ENCODE measurements around the gene TBC1D3I.

DNA sequence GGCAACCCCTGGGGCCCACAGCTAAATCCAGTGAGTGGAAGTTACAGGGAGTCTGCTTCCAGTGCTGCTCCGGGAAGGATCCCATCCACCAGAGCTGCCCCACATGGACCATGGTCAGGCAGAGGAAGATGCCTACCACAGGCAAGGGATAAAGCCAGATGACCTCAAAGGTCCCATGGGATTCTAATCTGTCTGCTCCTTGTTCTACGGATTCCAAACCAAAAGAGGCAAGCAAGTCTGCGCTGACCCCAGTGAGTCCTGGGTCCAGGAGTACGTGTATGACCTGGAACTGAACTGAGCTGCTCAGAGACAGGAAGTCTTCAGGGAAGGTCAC, 52.1 kb downstream of the TBC1D3I start:
- TF ChIP-seq, protein P1, sequence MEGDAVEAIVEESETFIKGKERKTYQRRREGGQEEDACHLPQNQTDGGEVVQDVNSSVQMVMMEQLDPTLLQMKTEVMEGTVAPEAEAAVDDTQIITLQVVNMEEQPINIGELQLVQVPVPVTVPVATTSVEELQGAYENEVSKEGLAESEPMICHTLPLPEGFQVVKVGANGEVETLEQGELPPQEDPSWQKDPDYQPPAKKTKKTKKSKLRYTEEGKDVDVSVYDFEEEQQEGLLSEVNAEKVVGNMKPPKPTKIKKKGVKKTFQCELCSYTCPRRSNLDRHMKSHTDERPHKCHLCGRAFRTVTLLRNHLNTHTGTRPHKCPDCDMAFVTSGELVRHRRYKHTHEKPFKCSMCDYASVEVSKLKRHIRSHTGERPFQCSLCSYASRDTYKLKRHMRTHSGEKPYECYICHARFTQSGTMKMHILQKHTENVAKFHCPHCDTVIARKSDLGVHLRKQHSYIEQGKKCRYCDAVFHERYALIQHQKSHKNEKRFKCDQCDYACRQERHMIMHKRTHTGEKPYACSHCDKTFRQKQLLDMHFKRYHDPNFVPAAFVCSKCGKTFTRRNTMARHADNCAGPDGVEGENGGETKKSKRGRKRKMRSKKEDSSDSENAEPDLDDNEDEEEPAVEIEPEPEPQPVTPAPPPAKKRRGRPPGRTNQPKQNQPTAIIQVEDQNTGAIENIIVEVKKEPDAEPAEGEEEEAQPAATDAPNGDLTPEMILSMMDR (conservative IDR thresholded peaks at IDR 0.05; ENCODE audit: low read depth in 2 of 2), result no peak
- TF ChIP-seq EZH2phosphoT487 (IDR thresholded peaks at IDR 0.05; ENCODE audit: unreplicated experiment) (no peak), STAT1 (IDR thresholded peaks at IDR 0.05; ENCODE audit: unreplicated experiment) (no peak), POLR2AphosphoS5 (IDR thresholded peaks at IDR 0.05; ENCODE audit: low read depth) (no peak)
- TF ChIP-seq, protein P2, sequence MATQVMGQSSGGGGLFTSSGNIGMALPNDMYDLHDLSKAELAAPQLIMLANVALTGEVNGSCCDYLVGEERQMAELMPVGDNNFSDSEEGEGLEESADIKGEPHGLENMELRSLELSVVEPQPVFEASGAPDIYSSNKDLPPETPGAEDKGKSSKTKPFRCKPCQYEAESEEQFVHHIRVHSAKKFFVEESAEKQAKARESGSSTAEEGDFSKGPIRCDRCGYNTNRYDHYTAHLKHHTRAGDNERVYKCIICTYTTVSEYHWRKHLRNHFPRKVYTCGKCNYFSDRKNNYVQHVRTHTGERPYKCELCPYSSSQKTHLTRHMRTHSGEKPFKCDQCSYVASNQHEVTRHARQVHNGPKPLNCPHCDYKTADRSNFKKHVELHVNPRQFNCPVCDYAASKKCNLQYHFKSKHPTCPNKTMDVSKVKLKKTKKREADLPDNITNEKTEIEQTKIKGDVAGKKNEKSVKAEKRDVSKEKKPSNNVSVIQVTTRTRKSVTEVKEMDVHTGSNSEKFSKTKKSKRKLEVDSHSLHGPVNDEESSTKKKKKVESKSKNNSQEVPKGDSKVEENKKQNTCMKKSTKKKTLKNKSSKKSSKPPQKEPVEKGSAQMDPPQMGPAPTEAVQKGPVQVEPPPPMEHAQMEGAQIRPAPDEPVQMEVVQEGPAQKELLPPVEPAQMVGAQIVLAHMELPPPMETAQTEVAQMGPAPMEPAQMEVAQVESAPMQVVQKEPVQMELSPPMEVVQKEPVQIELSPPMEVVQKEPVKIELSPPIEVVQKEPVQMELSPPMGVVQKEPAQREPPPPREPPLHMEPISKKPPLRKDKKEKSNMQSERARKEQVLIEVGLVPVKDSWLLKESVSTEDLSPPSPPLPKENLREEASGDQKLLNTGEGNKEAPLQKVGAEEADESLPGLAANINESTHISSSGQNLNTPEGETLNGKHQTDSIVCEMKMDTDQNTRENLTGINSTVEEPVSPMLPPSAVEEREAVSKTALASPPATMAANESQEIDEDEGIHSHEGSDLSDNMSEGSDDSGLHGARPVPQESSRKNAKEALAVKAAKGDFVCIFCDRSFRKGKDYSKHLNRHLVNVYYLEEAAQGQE (IDR thresholded peaks at IDR 0.05; ENCODE audit: unreplicated experiment), result no peak
